ENCODE data around the gene KLHL24.

The KLHL24 gene

GRCh38 chr3:183692436-183692835 lies 57.0 kb downstream of the KLHL24 start:
- H3K4me3 ChIP-seq (ENCODE audit: insufficient read depth in 1 of 2, low read depth in 1 of 2, low read length in 2 of 2), result no peak overlapping the region
- 93% methylated on average over 10 of the region's 10 CpGs for WGBS
- no peak overlapping the region for H2BK5ac ChIP-seq (ENCODE audit: low read depth, low read length, poor library complexity, severe bottlenecking)
- H3K4ac ChIP-seq (ENCODE audit: low read depth in 1 of 2, low read length in 2 of 2), result no peak overlapping the region
- no peak overlapping the region for H3K27ac ChIP-seq (ENCODE audit: low read length, poor library complexity, severe bottlenecking)
- H2BK15ac ChIP-seq (ENCODE audit: low read depth, poor library complexity, severe bottlenecking), result no peak overlapping the region
- no peaks in the 10 kb centered on the region for H3K79me1 ChIP-seq (replicated peaks; ENCODE audit: low read length, poor library complexity, severe bottlenecking)
- no peak overlapping the region for H2AK5ac ChIP-seq (ENCODE audit: low read length, severe bottlenecking)
- no peaks in the 10 kb centered on the region for H3K27me3 ChIP-seq (ENCODE audit: control insufficient read depth in 1 of 2, insufficient read depth in 1 of 2, low read length in 2 of 2)
- H3K18ac ChIP-seq (ENCODE audit: low read depth in 1 of 2, low read length in 2 of 2), result no peak overlapping the region
- DNase-seq, result no peak
- no peaks in the 10 kb centered on the region for H3K36me3 ChIP-seq (ENCODE audit: control insufficient read depth in 1 of 2, insufficient read depth in 2 of 2, low read depth in 1 of 2, low read length in 2 of 2)
- H2AFZ ChIP-seq (ENCODE audit: low read depth, low read length), result no peak overlapping the region
- no peak overlapping the region for H3K23ac ChIP-seq (ENCODE audit: low read length in 2 of 2)
- H2BK120ac ChIP-seq (ENCODE audit: low read depth, low read length), result no peak overlapping the region
- H3K9ac ChIP-seq (ENCODE audit: low read length), result no peak overlapping the region
- no peak overlapping the region for H3K14ac ChIP-seq (ENCODE audit: low read length in 2 of 2)
- no peak overlapping the region for H4K91ac ChIP-seq (ENCODE audit: low read length)
- no peak overlapping the region for H3K4me2 ChIP-seq (ENCODE audit: low read length, poor library complexity, severe bottlenecking)
- no peaks in the 10 kb centered on the region for H3K9me3 ChIP-seq (ENCODE audit: control insufficient read depth, low read length)
- no peaks in the 10 kb centered on the region for H3K4me1 ChIP-seq (ENCODE audit: control insufficient read depth, insufficient read depth, low read depth, low read length)
- no peak overlapping the region for H4K8ac ChIP-seq (ENCODE audit: low read length)
- H2BK12ac ChIP-seq (ENCODE audit: low read length in 2 of 2), result no peak overlapping the region

- Histone ChIP-seq H3K4me3 (ENCODE audit: insufficient read depth in 1 of 2, low read depth in 1 of 2, low read length in 2 of 2) (no peak overlapping the region), H3K27ac (ENCODE audit: low read length, poor library complexity, severe bottlenecking) (no peak overlapping the region), H2AFZ (ENCODE audit: low read depth, low read length) (no peak overlapping the region), H4K91ac (ENCODE audit: low read length) (no peak overlapping the region), H3K36me3 (ENCODE audit: control insufficient read depth in 1 of 2, insufficient read depth in 2 of 2, low read depth in 1 of 2, low read length in 2 of 2) (no peaks in the 10 kb centered on the region), H3K9ac (ENCODE audit: low read length) (no peak overlapping the region), H3K4me1 (ENCODE audit: control insufficient read depth, insufficient read depth, low read depth, low read length) (no peaks in the 10 kb centered on the region), H3K79me1 (replicated peaks; ENCODE audit: low read length, poor library complexity, severe bottlenecking) (peaks cover 1% of the 10 kb centered on the region), H2AK5ac (ENCODE audit: low read length, severe bottlenecking) (no peak overlapping the region), H4K8ac (ENCODE audit: low read length) (no peak overlapping the region), H2BK12ac (ENCODE audit: low read length in 2 of 2) (no peak overlapping the region), H2BK5ac (ENCODE audit: low read depth, low read length, poor library complexity, severe bottlenecking) (no peak overlapping the region), H3K18ac (ENCODE audit: low read depth in 1 of 2, low read length in 2 of 2) (no peak overlapping the region), H3K4ac (ENCODE audit: low read depth in 1 of 2, low read length in 2 of 2) (no peak overlapping the region), H3K27me3 (ENCODE audit: control insufficient read depth in 1 of 2, insufficient read depth in 1 of 2, low read length in 2 of 2) (no peaks in the 10 kb centered on the region), H2BK120ac (ENCODE audit: low read depth, low read length) (no peak overlapping the region), H3K23ac (ENCODE audit: low read length in 2 of 2) (no peak overlapping the region), H3K4me2 (ENCODE audit: low read length, poor library complexity, severe bottlenecking) (no peak overlapping the region), H3K14ac (ENCODE audit: low read length in 2 of 2) (no peak overlapping the region), H3K9me3 (ENCODE audit: control insufficient read depth, low read length) (no peaks in the 10 kb centered on the region), H2BK15ac (ENCODE audit: low read depth, poor library complexity, severe bottlenecking) (no peak overlapping the region)
- WGBS, result 94% methylated on average over 7 of the region's 7 CpGs
- no peak for DNase-seq
Measured at GRCh38 chr3:183695569-183696364, 60.3 kb downstream of the KLHL24 start.

DNA sequence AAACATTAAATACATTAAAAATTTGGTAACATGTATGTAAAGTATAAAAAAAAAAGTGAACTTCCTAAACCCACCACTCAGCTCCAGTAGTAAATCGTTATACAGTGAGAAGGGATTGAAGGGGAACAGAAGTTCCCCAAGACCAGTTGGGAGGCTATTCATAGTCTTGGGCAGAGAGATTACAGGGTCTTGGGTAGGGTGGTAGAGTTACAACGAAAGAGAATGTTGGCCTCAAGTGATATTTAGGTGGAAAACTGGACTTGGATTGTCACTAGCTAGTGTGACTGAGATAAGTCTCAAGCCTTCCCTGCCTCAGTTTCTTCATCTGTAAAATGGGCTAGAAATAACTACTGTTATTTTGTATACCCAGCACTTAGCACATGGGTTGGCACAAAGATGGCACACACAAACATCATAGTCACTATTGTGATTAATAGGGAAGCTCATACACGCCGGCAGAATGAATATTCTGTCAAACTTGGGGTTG lies 61.7 kb downstream of the KLHL24 start:
- H3K9me3 ChIP-seq (ENCODE audit: control insufficient read depth, low read length), result no peaks in the 10 kb centered on the region
- H2BK120ac ChIP-seq (ENCODE audit: low read depth, low read length), result no peak overlapping the region
- peaks cover 1% of the 10 kb centered on the region for H3K79me1 ChIP-seq (replicated peaks; ENCODE audit: low read length, poor library complexity, severe bottlenecking)
- peak overlapping the region; percentile 96 for H3K9ac ChIP-seq (ENCODE audit: low read length)
- peak overlapping the region; percentile 19 to 34 for H2BK12ac ChIP-seq (ENCODE audit: low read length in 2 of 2)
- peak overlapping the region; percentile 61 for H3K4me2 ChIP-seq (ENCODE audit: low read length, poor library complexity, severe bottlenecking)
- H3K4ac ChIP-seq (ENCODE audit: low read depth in 1 of 2, low read length in 2 of 2), result peak overlapping the region in 1 of 2 experiments; percentile 66
- DNase-seq, result no peak
- peak overlapping the region; percentile 87 for H2AK5ac ChIP-seq (ENCODE audit: low read length, severe bottlenecking)
- H3K23ac ChIP-seq (ENCODE audit: low read length in 2 of 2), result no peak overlapping the region
- no peak overlapping the region for H4K91ac ChIP-seq (ENCODE audit: low read length)
- H3K4me3 ChIP-seq (ENCODE audit: insufficient read depth in 1 of 2, low read depth in 1 of 2, low read length in 2 of 2), result peak overlapping the region; percentile 95 to 98
- H3K18ac ChIP-seq (ENCODE audit: low read depth in 1 of 2, low read length in 2 of 2), result peak overlapping the region; percentile 49 to 59
- peaks cover 0 to 8% of the 10 kb centered on the region in 2 experiments for H3K36me3 ChIP-seq (ENCODE audit: control insufficient read depth in 1 of 2, insufficient read depth in 2 of 2, low read depth in 1 of 2, low read length in 2 of 2)
- peak overlapping the region; percentile 34 for H3K27ac ChIP-seq (ENCODE audit: low read length, poor library complexity, severe bottlenecking)
- peak overlapping the region; percentile 48 for H2AFZ ChIP-seq (ENCODE audit: low read depth, low read length)
- 46% methylated on average over 4 of the region's 4 CpGs for WGBS
- H4K8ac ChIP-seq (ENCODE audit: low read length), result peak overlapping the region; percentile 84
- H3K14ac ChIP-seq (ENCODE audit: low read length in 2 of 2), result no peak overlapping the region
- H2BK5ac ChIP-seq (ENCODE audit: low read depth, low read length, poor library complexity, severe bottlenecking), result no peak overlapping the region
- no peak overlapping the region for H2BK15ac ChIP-seq (ENCODE audit: low read depth, poor library complexity, severe bottlenecking)
- no peaks in the 10 kb centered on the region for H3K27me3 ChIP-seq (ENCODE audit: control insufficient read depth in 1 of 2, insufficient read depth in 1 of 2, low read length in 2 of 2)
- peaks cover 4% of the 10 kb centered on the region for H3K4me1 ChIP-seq (ENCODE audit: control insufficient read depth, insufficient read depth, low read depth, low read length)

GRCh38 chr3:183697610-183698317 lies 62.3 kb downstream of the KLHL24 start, which contains the start of gene YEATS2:
Gene YEATS2 (plus strand): TSS chr3:183697797. CDS start chr3:183715163, 17,366 bp downstream.
- H2BK5ac ChIP-seq (ENCODE audit: low read depth, low read length, poor library complexity, severe bottlenecking), result peak within 1 kb of the TSS; percentile 60
- H2BK12ac ChIP-seq (ENCODE audit: low read length in 2 of 2), result peak within 1 kb of the TSS; percentile 45 to 71
- H2AFZ ChIP-seq (ENCODE audit: low read depth, low read length), result peak within 1 kb of the TSS; percentile 98
- H3K79me1 ChIP-seq (replicated peaks; ENCODE audit: low read length, poor library complexity, severe bottlenecking), result peaks cover 1% of the 10 kb centered on the region
- H4K91ac ChIP-seq (ENCODE audit: low read length), result peak within 1 kb of the TSS; percentile 89
- H3K4me2 ChIP-seq (ENCODE audit: low read length, poor library complexity, severe bottlenecking), result peak within 1 kb of the TSS; percentile 74
- peak within 1 kb of the TSS; percentile 96 for H3K9ac ChIP-seq (ENCODE audit: low read length)
- H3K18ac ChIP-seq (ENCODE audit: low read depth in 1 of 2, low read length in 2 of 2), result peak within 1 kb of the TSS; percentile 90 to 94
- H3K27ac ChIP-seq (ENCODE audit: low read length, poor library complexity, severe bottlenecking), result peak within 1 kb of the TSS; percentile 73
- H3K4me1 ChIP-seq (ENCODE audit: control insufficient read depth, insufficient read depth, low read depth, low read length), result peaks cover 4% of the 10 kb centered on the region
- DNase-seq, result peak; percentile 44
- H3K14ac ChIP-seq (ENCODE audit: low read length in 2 of 2), result peak within 1 kb of the TSS in 1 of 2 experiments; percentile 53
- peak within 1 kb of the TSS; percentile 77 to 93 for H3K4ac ChIP-seq (ENCODE audit: low read depth in 1 of 2, low read length in 2 of 2)
- H4K8ac ChIP-seq (ENCODE audit: low read length), result peak within 1 kb of the TSS; percentile 84
- peak within 1 kb of the TSS; percentile 75 for H2BK120ac ChIP-seq (ENCODE audit: low read depth, low read length)
- no peaks in the 10 kb centered on the region for H3K9me3 ChIP-seq (ENCODE audit: control insufficient read depth, low read length)
- peak within 1 kb of the TSS in 1 of 2 experiments; percentile 97 for H3K23ac ChIP-seq (ENCODE audit: low read length in 2 of 2)
- H3K27me3 ChIP-seq (ENCODE audit: control insufficient read depth in 1 of 2, insufficient read depth in 1 of 2, low read length in 2 of 2), result no peaks in the 10 kb centered on the region
- H2AK5ac ChIP-seq (ENCODE audit: low read length, severe bottlenecking), result peak within 1 kb of the TSS; percentile 87
- peak within 1 kb of the TSS; percentile 95 to 98 for H3K4me3 ChIP-seq (ENCODE audit: insufficient read depth in 1 of 2, low read depth in 1 of 2, low read length in 2 of 2)
- peaks cover 0 to 11% of the 10 kb centered on the region in 2 experiments for H3K36me3 ChIP-seq (ENCODE audit: control insufficient read depth in 1 of 2, insufficient read depth in 2 of 2, low read depth in 1 of 2, low read length in 2 of 2)
- under 1% methylated on average over 68 of the region's 89 CpGs for WGBS
- peak within 1 kb of the TSS; percentile 93 for H2BK15ac ChIP-seq (ENCODE audit: low read depth, poor library complexity, severe bottlenecking)

Data from mesenchymal stem cell (in vitro differentiated cells and primary cell).